GM19467 (cell line): ENCODE results near the gene SYNE3.

ENCODE experiments used
- ATAC-seq: cut with Tn5 transposase; IDR thresholded peaks from one replicate; pipeline ENCODE4 v1.9.1; 2021; ENCODE audit warnings: mild to moderate bottlenecking, moderate library complexity; ENCODE audit not compliant: unreplicated experiment

The SYNE3 gene

GRCh38 chr14:95490727-95491451, 25.6 kb downstream of the SYNE3 start:
- ATAC-seq: no peak

GRCh38 chr14:95490138-95490509, 26.3 kb downstream of the SYNE3 start:
- no peak for ATAC-seq

GRCh38 chr14:95489214-95490137, 27.0 kb downstream of the SYNE3 start:
- no peak for ATAC-seq

DNA sequence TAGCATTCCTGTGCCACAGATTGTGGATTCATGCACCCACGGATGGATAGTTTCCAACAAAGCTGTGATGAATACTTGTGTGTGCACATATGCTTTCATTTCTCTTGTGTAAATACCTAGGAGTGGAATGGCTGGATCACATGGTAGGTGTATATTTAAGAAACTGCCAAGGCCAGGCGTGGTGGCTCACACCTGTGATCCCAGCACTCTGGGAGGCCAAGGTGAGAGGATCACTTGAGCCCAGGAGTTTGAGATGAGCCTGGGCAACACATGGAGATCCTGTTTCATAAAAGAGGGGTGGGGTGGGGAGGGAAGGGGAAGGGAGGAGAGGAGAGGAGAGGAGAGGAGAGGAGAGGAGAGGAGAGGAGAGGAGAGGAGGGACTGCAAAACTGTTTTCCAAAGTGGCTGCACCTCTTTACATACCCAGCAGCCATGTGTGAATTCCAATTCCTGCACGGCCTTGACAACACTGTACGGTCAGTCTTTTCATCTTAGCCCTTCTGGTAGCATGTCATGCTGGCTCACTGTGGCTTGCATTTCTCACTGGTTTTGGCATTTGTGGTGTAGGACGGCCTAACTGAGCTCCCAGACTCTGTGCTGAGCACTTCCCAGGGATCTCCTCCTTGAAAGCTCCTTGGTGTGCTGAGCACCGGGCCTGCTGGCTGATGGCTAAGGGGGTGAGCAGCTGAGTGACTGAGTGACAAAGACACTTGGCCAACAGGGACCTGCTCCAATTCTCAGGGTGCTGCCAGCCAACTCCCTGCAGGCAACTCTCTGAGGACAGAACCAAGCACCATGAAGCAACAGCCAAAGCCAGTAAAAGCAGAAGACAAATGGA, 27.9 kb downstream of the SYNE3 start:
- no peak for ATAC-seq

GRCh38 chr14:95487669-95488084, 28.8 kb downstream of the SYNE3 start:
- ATAC-seq: no peak

- ATAC-seq: no peak
These were observed 29.4 kb downstream of the SYNE3 start for GRCh38 chr14:95486875-95487668.

DNA sequence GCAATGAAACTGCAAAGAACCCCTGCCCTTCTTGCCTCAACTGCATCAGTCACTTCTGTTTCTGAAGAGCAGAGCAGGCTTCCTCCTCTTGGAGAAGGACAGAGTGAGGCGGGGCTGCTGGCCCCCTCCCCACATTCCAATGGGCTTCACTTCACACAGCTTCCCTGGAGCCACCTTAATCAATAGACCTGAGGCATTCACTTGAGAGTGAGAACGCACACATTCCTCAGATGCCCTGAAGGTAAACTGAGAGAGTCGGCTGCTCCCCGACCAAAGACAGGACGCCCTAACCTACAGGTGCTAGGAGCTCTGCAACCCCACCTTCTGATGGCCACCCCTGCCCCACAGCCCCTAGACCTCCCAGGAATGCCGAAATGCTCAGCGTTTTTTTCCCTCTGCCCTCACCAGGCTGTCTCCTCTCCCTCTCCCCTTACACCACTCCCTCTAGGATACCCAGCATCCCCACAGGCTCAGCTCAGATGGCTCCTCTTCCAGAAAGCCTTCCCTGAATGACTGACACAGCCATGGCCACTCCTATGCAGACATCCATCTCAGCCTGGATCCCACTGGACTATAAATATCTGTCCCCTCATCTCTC, 31.1 kb downstream of the SYNE3 start:
- ATAC-seq: no peak

DNA sequence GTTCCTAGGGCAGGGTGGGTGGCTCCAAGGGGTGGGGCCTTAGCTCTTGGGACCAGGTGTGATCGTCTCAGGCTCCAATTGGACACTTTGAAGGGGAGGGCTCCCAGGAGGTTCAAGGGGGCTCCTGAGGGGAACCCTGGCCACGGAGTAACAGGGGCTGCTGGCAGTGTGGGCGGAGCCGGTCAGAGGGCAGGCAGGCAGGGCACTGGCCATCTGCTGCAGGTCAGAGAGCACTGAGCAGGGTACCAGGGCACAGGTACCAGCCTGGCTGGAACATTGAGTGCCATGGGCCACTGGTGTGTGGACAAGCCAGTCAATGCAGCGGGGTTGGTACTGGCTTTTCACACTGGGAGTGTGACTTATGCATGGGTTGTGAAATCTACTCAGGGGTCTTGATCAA, 32.2 kb downstream of the SYNE3 start:
- no peak for ATAC-seq

GRCh38 chr14:95483309-95484165, 32.9 kb downstream of the SYNE3 start:
- ATAC-seq: no peak

GRCh38 chr14:95482627-95483308, 33.7 kb downstream of the SYNE3 start:
- ATAC-seq: no peak

DNA sequence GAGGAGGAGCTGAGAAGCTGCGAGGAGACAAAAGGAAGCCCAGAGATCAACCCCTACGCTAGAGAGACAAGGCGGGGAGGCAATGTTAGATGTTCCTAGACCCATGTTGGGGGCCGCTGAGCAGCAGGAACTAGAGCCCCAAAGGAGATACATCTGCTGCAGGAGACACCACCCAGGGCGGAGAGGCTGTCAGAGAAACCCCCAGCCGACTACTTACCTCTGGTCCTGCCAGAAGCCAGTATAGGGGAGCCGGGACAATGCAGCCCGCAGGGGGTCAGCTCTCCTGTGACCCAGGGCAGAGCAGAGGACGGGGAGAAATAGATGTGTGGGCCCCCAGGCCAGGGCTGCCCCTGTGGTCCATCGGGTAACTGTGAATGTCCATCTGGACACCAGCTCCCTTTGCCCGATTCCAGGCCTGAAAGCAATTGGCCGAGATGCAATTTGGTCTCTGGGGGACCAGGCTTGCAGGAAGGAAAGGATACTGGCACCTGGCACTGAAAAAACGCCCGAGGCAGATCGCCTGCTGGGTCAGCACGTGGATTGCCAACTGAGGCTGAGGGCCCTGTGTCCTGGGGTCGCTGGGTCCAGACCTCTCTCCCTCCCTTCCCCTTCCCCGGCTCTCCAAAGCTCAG, 34.9 kb downstream of the SYNE3 start:
- no peak for ATAC-seq

- no peak for ATAC-seq
These were observed 35.6 kb downstream of the SYNE3 start for GRCh38 chr14:95480887-95481226.

DNA sequence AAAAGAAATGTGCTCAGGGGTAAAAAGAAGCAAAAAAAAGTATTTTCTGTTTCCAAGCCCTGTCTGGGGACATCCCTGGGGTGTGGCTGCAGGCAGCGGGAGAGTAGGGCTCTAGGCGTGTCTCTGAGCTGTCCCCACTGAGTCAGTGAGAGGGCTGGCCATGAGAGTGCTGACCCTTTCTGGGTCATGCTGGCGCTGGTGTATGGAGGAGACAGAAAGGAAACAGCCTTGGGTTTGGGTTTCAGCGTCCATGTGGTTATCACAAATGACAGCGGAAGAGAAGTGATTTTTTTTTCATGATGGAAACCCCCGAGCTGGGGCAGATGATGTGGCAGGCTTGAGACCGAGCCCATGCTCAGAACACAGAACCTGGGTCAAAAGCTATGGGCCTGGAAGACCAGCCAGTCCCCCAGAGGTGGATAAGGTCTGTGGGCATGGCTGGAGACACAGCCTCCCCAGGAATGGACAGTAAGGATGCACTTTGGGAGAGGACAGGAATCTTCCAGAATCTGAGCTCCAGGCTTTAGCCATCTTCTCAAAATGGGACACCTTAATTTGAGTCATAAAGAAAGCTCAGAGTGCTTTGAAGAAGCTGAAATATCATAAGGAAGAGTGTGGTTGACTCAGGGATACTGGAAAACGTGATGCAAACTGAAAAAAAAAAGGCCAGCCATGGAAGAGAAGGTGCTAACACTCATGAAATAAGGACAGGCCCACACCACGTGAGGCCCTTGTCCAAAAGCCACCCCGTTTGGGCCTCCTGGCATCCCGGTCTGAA, 36.2 kb downstream of the SYNE3 start:
- ATAC-seq: no peak

DNA sequence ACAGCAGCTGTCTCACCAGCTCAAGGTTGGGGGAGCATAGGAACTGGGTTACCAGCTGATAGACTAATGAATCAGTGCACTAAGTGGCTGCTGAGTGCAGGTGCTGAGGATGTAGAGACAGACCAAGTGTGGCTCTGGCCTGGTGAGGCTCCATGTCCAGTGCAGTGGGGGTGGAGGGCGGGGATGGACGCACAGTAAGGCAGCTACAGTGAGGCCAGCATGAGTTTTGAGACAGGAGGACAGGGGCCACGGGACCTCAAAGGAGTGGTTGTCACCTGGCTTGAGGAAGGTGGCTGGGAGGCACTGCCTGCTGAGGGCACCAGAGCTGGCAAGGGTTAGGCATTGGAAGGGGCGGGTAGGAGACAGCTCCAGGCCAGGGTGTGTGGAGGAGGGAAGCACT, 37.0 kb downstream of the SYNE3 start:
- ATAC-seq: no peak

DNA sequence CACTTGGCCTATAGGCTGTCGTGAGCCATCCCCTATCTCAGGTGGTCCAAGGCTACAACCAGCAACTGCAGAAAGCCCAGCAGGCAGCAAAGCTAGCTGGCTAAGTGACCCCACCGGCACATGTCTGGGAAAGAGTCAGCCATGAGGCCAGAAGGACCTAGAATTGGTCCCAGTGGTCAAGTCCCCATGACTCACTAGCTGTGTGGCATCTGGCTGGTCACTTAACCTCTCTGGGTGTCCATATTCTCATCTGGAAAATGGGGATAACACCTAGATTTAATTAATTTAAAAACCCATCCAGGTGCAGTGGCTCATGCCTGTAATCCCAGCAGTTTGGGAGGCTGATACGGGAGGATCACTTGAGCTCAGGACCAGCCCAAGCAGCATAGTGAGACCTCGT, 37.6 kb downstream of the SYNE3 start:
- no peak for ATAC-seq

DNA sequence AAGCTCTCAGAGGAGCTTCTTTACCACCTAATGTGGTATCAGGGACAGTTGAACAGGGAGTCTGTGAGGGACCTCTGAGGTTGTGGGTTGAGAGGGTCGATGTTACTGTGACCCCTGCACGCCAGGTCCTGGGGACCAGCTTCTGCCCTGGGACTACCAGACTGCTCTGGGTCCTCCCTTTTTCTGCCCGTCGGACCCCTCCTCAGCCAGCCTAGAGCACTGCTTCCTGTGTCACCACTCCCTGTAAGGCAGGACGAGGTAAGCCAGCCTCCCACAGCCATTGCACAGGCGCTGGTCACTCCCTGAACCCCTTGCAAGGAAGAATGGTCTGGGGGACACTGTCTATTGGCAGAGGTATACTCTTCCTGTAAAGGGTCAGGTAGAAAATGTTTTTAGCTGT, 38.1 kb downstream of the SYNE3 start:
- no peak for ATAC-seq
